HTERT RPE-1 (cell line): ENCODE results near the gene HOXA7.

ENCODE experiments used
- in situ Hi-C: fragments of 300-500 bp; cut with MboI; formaldehyde crosslinking; loops from 4 replicates; pipeline ENCODE4 v1.14.3; 2020; ENCODE audit warnings: low sequenced_read_pairs

Gene HOXA7

GRCh38 chr7:27138472-27138871 is 18.0 kb downstream of the HOXA7 start:
- in situ Hi-C loops: no loop called here

GRCh38 chr7:27137640-27138315 is 18.7 kb downstream of the HOXA7 start:
- in situ Hi-C loops: no loop called here

GRCh38 chr7:27134392-27134791 is 22.1 kb downstream of the HOXA7 start:
- in situ Hi-C loops: no loop called here

- in situ Hi-C loops: no loop called here
These were observed 22.9 kb downstream of the HOXA7 start for GRCh38 chr7:27133409-27134231.

- in situ Hi-C loops: no loop called here
These were observed 23.5 kb downstream of the HOXA7 start for GRCh38 chr7:27132978-27133377.

- in situ Hi-C loops: no loop called here
These were observed 24.3 kb downstream of the HOXA7 start for GRCh38 chr7:27132214-27132613.

GRCh38 chr7:27131390-27131819 is 25.1 kb downstream of the HOXA7 start:
- in situ Hi-C loops: no loop called here

- in situ Hi-C loops: no loop called here
These were observed 25.7 kb downstream of the HOXA7 start, which contains the start of gene HOXA4 for GRCh38 chr7:27130540-27131389. TSS of gene HOXA4 (minus strand) at chr7:27130757. CDS start at chr7:27130733, 24 bp downstream.

- in situ Hi-C loops: no loop called here
These were observed 26.5 kb downstream of the HOXA7 start for GRCh38 chr7:27129729-27130539.

- in situ Hi-C loops: no loop called here
These were observed 27.4 kb downstream of the HOXA7 start for GRCh38 chr7:27128776-27129728.

GRCh38 chr7:27128034-27128433 is 28.4 kb downstream of the HOXA7 start:
- in situ Hi-C loops: no loop called here

GRCh38 chr7:27126596-27127327 is 29.7 kb downstream of the HOXA7 start:
- in situ Hi-C loops: no loop called here

- in situ Hi-C loops: no loop called here
These were observed 30.5 kb downstream of the HOXA7 start for GRCh38 chr7:27125986-27126394.

GRCh38 chr7:27124902-27125689 is 31.4 kb downstream of the HOXA7 start:
- in situ Hi-C loops: no loop called here

GRCh38 chr7:27124096-27124901 is 32.2 kb downstream of the HOXA7 start:
- in situ Hi-C loops: no loop called here

- in situ Hi-C loops: no loop called here
These were observed 32.9 kb downstream of the HOXA7 start for GRCh38 chr7:27123477-27124053.
